Gastroesophageal sphincter (tissue), 4 donors: ENCODE data around the gene KANK3. TPM values are rescaled to one million over a fixed set of nuclear protein-coding genes. Genes with fewer than 3 reads are reported as not detected.
A peak's percentile ranks its signal among the peaks of the same experiment; 100 is the strongest.
"Not testable (repeated sequence)": the region's sequence is repeated elsewhere in the genome, so short reads cannot be mapped to it uniquely, and the experiment has no call there.

Experiments used
- ATAC-seq: fragments of 150-250 bp; one replicate; pipeline ENCODE4 v1.9.1; 2016; ENCODE audit warnings: mild to moderate bottlenecking, moderate library complexity
- H3K27ac ChIP-seq, 4 donors: fragments of 200-600 bp; sonication (generic) in 3 of 4; 1 replicate in 3 of 4; 2 replicates in 1 of 4; pipeline ENCODE4 v1.5.1; 2016 to 2019
- H3K27me3 ChIP-seq: fragments of 200-600 bp; sonication (generic); one replicate; pipeline ENCODE4 v1.5.1; 2019
- H3K36me3 ChIP-seq, 2 donors: fragments of 200-600 bp; sonication (generic); one replicate each; pipeline ENCODE4 v1.5.1; 2019; ENCODE audit warnings: control low read depth in 1 of 2
- H3K4me1 ChIP-seq, 3 donors: fragments of 200-600 bp; sonication (generic); 1 replicate in 2 of 3; 2 replicates in 1 of 3; pipeline ENCODE4 v1.5.1; 2016 to 2019; ENCODE audit warnings: control low read depth in 2 of 3
- H3K4me3 ChIP-seq, 2 donors: fragments of 200-600 bp; sonication (generic); one replicate each; pipeline ENCODE4 v1.5.1; 2019; ENCODE audit warnings: mild to moderate bottlenecking in 1 of 2, moderate library complexity in 1 of 2
- H3K9me3 ChIP-seq, 3 donors: fragments of 200-600 bp; sonication (generic); one replicate each; pipeline ENCODE4 v1.5.1; 2017 to 2019; ENCODE audit warnings: control low read depth in 2 of 3
- EP300 ChIP-seq: sonication (generic); formaldehyde crosslinking; IDR thresholded peaks from one replicate; pipeline ENCODE4 v1.6.1; 2017; ENCODE audit warnings: antibody characterized with exemption, mild to moderate bottlenecking
- POLR2A ChIP-seq, 2 donors: fragments of 450-650 bp; IDR thresholded peaks; one replicate each; pipeline ENCODE4 v1.6.1; 2017; ENCODE audit warnings: antibody characterized with exemption in 2 of 2, mild to moderate bottlenecking in 2 of 2, moderate library complexity in 1 of 2
- POLR2AphosphoS5 ChIP-seq: sonication (generic); formaldehyde crosslinking; IDR thresholded peaks from one replicate; pipeline ENCODE4 v1.6.1; 2017; ENCODE audit warnings: antibody characterized with exemption
- WGBS, 2 donors: methylation state at CpG; one replicate each; pipeline ENCODE4 v1.1.5; 2018; ENCODE audit warnings: low coverage in 1 of 2; 5-methylcytosine and 5-hydroxymethylcytosine counted together
- total RNA-seq, 4 donors: library from RNA; depleted of rRNA; stranded (reverse); fragments of >200 nt; gene quantifications; one replicate each; pipeline ENCODE4 v1.1.0, GENCODE V29; 2016
- TF ChIP-seq, protein P1 (sequence below), 4 experiments: fragments of 200-600 bp in 2 of 4; fragments of 450-650 bp in 2 of 4; sonication (generic) in 1 of 4; IDR thresholded peaks; one replicate each; pipeline ENCODE4 v1.5.1; 2017 to 2019; ENCODE audit warnings: antibody characterized with exemption in 4 of 4, mild to moderate bottlenecking in 2 of 4, moderate library complexity in 2 of 4

KANK3 gene
- total RNA-seq, 4 donors from 2014 or later, result 9.8 to 22.3 (median 19.2) TPM

- 2 to 10% methylated on average over 4 to 12 of the region's 16 CpGs for WGBS, 2 donors
- H3K36me3 ChIP-seq, result peaks cover 0 to 50% of the 10 kb centered on the region in 2 donors
- H3K27ac ChIP-seq, result peak overlapping the region; percentile 90 to 99 (median 95)
- H3K4me3 ChIP-seq, result peak overlapping the region; percentile 81 to 82
- peak; percentile 2 for ATAC-seq
- H3K4me1 ChIP-seq, result peaks cover 0 to 52% (median 27%) of the 10 kb centered on the region in 3 donors
- no peaks in the 10 kb centered on the region for H3K9me3 ChIP-seq
- H3K27me3 ChIP-seq, result no peaks in the 10 kb centered on the region
- TF ChIP-seq POLR2AphosphoS5 (no peak), EP300 (no peak), POLR2A (IDR thresholded peaks at IDR 0.05) (no peak)
- TF ChIP-seq, protein P1, sequence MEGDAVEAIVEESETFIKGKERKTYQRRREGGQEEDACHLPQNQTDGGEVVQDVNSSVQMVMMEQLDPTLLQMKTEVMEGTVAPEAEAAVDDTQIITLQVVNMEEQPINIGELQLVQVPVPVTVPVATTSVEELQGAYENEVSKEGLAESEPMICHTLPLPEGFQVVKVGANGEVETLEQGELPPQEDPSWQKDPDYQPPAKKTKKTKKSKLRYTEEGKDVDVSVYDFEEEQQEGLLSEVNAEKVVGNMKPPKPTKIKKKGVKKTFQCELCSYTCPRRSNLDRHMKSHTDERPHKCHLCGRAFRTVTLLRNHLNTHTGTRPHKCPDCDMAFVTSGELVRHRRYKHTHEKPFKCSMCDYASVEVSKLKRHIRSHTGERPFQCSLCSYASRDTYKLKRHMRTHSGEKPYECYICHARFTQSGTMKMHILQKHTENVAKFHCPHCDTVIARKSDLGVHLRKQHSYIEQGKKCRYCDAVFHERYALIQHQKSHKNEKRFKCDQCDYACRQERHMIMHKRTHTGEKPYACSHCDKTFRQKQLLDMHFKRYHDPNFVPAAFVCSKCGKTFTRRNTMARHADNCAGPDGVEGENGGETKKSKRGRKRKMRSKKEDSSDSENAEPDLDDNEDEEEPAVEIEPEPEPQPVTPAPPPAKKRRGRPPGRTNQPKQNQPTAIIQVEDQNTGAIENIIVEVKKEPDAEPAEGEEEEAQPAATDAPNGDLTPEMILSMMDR (IDR thresholded peaks at IDR 0.05), result no peak
Measured at GRCh38 chr19:8320564-8321066, 22.4 kb downstream of the KANK3 start.

DNA sequence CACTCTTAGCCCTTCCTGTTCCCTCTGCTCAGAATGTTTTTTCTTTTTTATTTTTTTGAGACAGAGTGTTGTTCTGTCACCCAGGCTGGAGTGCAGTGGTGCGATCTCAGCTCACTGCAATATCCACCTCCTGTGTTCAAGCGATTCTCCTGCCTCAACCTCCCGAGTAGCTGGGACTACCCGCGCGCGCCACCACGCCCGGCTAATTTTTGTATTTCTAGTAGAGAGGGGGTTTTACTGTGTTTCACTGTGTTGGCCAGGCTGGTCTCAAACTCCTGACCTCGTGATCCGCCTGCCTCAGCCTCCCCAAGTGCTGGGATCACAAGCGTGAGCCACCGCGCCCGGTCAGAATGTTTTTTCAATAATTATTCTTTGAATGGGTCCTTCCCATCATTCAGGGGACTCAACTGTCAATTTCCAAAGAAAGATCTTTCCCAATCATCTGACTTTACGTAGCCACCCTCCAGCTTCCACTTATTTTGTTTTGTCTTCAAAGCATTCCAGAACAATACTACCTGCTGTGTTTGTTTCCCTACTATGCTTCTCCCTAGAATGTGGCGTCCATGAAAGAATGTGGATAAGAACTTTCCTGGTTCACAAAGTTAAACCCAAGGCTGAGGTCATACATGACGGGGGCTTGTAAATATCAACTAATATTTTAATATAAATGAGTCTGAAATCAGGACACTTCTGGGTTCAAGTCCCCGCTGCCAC is 23.1 kb downstream of the KANK3 start:
- H3K9me3 ChIP-seq, result no peaks in the 10 kb centered on the region
- no peak for ATAC-seq
- peaks cover 0 to 52% (median 27%) of the 10 kb centered on the region in 3 donors for H3K4me1 ChIP-seq
- TF ChIP-seq POLR2AphosphoS5, result no peak
- TF ChIP-seq EP300, result no peak
- TF ChIP-seq, protein P1 (IDR thresholded peaks at IDR 0.05), result no peak
- TF ChIP-seq POLR2A (IDR thresholded peaks at IDR 0.05), result no peak
- peak overlapping the region in 3 of 4 donors; percentile 94 to 99 (median 96) for H3K27ac ChIP-seq
- peak overlapping the region; percentile 81 to 82 for H3K4me3 ChIP-seq
- H3K36me3 ChIP-seq, result peaks cover 0 to 56% of the 10 kb centered on the region in 2 donors
- H3K27me3 ChIP-seq, result no peaks in the 10 kb centered on the region
- 64 to 77% methylated on average over 10 to 19 of the region's 19 CpGs for WGBS, 2 donors

GRCh38 chr19:8318835-8319234 is 24.2 kb downstream of the KANK3 start:
- peaks cover 0 to 57% of the 10 kb centered on the region in 2 donors for H3K36me3 ChIP-seq
- H3K27me3 ChIP-seq, H3K9me3 ChIP-seq, ATAC-seq, H3K4me3 ChIP-seq, H3K27ac ChIP-seq: not testable (repeated sequence)
- H3K4me1 ChIP-seq, result peaks cover 0 to 41% (median 23%) of the 10 kb centered on the region in 3 donors
- 51 to 84% methylated on average over 5 to 7 of the region's 9 CpGs for WGBS, 2 donors

- ATAC-seq, result no peak
- no peaks in the 10 kb centered on the region for H3K27me3 ChIP-seq
- 100% methylated on average over 1 of the region's 14 CpGs; no CpG with 5 or more reads in 1 of the 2 donors for WGBS, 2 donors
Measured at GRCh38 chr19:8316351-8317125, 26.5 kb downstream of the KANK3 start.

DNA sequence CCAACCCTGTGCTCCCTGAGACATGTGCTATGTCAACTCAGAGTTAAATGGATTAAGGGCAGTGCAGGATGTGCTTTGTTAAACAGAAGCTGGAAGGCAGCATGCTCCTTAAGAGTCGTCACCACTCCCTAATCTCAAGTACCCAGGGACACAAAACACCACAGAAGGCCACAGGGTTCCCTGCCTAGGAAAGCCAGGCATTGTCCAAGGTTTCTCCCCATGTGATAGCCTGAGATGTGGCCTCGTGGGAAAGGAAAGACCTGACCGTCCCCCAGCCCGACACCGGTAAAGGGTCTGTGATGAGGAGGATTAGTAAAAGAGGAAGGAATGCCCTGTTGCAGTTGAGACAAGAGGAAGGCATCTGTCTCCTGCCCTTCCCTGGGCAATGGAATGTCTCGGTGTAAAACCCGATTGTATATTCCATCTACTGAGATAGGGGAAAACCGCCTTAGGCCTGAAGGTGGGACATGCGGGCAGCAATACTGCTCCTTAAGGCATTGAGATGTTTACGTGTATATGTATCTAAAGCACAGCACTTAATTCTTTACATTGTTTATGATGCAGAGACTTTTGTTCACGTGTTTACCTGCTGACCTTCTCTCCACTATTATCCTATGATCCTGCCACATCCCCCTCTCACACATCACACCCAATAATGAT is 28.0 kb downstream of the KANK3 start:
- H3K27me3 ChIP-seq, H3K9me3 ChIP-seq, H3K4me3 ChIP-seq, ATAC-seq, H3K27ac ChIP-seq: not testable (repeated sequence)
- peaks cover 0 to 13% (median 5%) of the 10 kb centered on the region in 3 donors for H3K4me1 ChIP-seq
- 71 to 78% methylated on average over 6 to 10 of the region's 11 CpGs for WGBS, 2 donors
- H3K36me3 ChIP-seq, result peaks cover 0 to 78% of the 10 kb centered on the region in 2 donors

More at GRCh38 chr19:8316351-8317125, 26.5 kb downstream of the KANK3 start:
- H3K9me3 ChIP-seq, result no peaks in the 10 kb centered on the region
- no peak overlapping the region for H3K4me3 ChIP-seq
- H3K36me3 ChIP-seq, result peaks cover 0 to 63% of the 10 kb centered on the region in 2 donors
- H3K4me1 ChIP-seq, result peaks cover 0 to 20% (median 11%) of the 10 kb centered on the region in 3 donors
- no peak overlapping the region for H3K27ac ChIP-seq
- TF ChIP-seq POLR2AphosphoS5 (no peak), POLR2A (IDR thresholded peaks at IDR 0.05) (no peak), EP300 (no peak)
- TF ChIP-seq, protein P1 (IDR thresholded peaks at IDR 0.05), result no peak
